Germinal center (tissue), 1 donor: ENCODE measurements around the gene IKZF2.
A peak's percentile ranks its signal among the peaks of the same experiment; 100 is the strongest.

Experiments used
- DNase-seq: peaks from one replicate; pipeline ENCODE4 v3.0.0; 2012; ENCODE audit warnings: mixed read lengths, low spot score

Gene IKZF2

DNA sequence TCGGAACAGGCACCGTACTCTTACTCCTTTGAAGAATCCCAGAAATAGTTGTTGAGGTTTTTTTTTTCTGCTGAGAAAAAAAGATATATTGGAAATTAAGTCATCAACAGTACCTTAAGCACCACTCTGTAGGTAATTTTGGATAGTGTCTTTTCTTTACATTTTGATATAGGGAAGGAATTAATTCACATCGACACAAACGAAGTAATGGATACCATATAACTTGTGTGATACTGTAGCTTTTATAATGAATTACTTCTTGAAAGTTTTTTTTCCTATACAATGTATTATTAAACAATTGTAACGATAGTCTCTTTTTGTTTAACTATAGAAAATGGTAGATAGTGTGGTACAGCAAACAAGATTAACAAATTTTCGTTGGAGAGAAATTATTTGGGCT lies 1.5 kb upstream of the IKZF2 start:
- DNase-seq: no peak

DNA sequence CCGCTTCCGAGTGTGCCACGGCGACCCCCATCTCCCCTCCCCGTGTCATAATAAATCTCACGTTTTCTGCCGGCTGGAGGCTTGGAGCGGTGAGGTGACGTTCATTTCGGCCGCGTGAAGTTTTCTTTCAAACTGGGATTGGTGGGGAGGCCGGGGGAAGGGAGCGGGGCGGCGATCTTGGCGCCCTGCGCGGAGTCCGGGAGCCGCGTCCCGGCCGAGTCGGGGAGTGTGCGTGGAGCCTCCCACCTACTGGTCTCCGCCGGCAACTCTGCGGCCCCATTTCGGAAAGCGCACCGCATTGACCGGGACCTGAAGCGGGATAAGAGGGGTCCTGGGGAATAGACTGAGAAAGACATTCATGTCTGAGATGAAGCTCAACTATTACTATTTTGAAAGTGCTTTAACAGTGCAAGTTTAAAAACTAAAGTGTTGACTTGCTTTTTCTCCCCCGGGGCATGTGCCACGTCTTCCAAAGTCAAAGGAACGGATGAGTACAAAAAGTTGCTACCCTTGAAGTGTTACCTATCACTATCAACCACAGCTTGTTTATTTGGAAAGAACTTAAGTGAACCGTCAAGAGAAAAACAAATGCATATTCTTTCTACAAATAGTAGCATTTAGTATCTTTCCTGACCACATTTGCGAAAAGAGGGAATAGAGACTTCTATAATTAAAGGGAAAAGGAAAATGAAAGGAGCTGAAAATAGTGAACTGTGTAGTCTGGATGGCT lies 818 bp upstream of the IKZF2 start:
- peak; percentile 35 for DNase-seq

DNA sequence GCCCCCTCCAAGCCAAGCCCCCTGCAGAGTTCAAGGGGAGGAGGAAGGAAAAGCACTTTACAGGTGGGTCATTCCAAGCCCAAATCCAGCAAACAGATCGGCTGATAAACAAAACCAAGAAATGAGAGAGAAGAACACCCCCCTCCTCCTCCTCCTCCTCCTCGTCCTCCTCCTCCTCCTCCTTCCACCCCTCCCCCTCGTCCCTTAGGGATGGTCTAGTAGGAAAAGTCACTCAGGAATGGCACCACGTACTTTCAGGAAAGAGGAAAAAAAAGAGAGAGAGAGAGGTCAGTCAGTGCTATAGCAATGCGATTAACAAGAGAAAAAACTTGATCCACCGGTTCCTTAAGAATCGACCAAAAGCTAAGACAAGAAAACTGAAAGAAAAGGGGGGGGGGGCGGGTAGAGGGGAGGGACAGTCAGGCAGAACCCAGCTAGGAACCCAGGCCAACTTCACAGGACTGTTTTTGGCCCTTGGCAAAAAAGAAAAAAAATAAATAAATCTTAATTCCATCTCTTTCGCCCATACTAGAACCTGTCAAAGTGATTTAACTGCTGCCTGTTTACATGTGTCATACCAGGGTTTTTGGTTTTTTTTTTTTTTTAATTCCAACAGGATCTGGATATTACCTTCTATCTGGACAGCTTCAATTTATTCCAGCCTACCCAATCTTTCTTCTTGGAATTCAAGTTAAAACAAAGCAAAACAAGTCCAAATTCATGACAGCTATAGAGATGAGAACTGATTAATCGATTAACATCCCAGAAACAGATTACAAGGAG lies 906 bp downstream of the IKZF2 start:
- no peak for DNase-seq

DNA sequence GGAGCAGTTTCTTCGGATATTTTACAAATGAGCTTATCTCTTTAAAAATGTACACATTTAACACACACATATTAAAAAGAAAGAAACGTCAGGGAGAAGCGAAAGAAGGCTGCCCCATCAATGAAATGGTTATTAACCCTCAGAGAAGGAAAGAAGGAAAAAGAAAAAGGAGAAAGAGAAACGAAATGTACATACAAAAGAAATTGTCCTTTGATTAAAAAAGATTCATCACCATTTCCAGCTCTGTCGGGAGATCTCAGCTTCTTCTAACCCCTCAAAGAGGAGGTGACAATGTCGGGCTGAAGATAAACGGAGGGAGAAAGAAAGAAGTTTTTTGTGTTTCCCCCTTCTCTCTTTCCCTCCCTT lies 1.5 kb downstream of the IKZF2 start:
- no peak for DNase-seq

DNA sequence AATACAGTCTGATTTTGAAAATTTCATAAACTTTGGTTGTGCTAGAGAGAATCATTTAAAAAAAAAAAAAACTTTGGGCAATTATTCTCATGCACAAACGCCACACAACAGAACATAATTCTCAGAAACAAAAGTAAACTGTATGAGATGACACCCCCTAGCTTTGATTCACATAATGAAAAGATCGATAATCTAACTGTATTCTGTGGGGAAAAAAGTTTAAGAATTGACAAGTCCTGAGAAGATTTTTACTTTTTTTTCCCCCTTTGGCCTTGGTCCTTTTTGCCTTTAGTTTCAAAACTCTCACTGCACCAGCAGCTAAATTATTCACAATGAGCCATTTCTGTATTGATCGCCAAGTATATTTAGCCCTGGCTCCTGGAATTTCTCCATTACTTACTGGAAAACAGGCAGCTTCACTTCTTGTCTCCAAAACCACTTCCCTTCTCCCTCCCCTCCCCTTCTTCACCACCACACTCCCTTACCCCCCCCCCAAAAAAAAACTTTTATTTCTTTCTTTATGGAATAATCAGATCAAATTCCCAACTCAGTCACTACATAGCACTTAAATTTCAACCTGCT lies 2.0 kb downstream of the IKZF2 start:
- DNase-seq: no peak

DNA sequence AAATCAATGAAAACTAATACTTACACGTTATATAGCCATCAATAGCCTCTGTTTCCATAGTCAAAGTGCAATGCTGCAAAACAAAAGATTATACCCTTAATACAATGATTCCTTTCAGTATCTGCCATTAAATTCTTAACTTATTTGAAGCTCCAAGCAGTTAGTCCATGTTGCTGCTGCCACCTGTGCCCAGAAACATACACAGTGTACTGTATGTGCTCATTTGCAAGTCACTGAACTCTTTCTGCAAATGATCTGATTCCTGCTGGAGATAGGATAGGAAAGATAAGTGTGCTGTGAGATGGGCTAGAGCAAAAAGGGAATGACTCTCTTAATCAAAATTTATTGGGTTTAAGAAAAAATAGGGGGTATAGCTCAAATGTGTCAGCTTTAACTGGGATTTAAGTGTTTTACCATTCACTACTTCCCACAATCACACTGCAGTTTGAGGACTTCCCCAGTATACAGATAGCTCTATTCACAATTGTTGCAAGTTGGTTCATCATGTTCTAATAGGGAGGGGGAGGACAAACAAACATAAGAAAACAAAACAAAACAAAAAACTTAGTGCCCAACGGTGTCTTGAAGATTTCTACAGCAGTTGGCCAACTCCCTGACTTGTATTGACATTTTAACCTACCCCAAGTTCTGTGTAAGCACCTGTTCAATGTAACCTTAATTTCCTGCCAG lies 2.7 kb downstream of the IKZF2 start:
- no peak for DNase-seq

DNA sequence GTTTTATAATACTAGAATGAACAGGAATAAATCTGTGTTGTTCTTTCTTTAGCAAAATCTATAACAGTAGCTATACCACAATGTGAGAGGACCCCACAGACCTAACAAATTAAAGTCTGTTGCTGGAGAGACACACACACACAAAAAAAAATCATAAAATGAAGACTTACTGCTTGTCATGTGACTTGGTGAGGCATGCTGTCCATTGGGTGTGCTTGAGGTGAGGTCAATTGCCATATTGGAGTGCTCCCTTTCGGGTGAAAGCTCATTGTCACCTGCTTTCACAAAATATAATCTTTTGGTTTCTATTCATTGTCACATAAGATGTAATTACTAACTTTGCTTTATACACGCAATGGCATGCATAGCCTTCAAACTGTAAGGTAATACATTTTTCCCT lies 3.9 kb downstream of the IKZF2 start:
- DNase-seq: no peak

DNA sequence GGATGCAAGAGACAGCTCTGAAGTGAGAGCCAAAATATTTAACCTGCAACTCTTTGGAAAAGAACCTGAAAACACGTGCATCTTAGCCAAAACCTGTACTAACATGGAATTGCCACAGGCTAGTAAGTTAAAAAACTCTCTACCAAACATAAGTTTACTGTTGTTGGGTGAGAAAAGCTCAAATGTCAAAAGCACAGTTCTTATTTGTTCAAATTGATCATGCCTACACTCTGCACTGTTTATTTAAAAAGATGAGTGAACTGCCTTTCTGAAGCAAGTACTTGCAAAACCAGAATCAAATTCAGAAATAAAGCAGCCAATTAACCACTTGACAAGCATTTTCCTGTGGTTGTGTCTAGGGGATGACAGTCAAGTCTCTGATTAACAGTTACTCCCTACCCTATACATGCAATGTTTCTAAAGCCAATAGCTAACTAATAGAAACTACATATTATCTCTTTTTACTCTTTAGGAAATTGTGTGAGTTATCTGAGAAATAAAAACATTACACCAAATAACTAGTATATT lies 5.6 kb downstream of the IKZF2 start:
- DNase-seq: no peak

DNA sequence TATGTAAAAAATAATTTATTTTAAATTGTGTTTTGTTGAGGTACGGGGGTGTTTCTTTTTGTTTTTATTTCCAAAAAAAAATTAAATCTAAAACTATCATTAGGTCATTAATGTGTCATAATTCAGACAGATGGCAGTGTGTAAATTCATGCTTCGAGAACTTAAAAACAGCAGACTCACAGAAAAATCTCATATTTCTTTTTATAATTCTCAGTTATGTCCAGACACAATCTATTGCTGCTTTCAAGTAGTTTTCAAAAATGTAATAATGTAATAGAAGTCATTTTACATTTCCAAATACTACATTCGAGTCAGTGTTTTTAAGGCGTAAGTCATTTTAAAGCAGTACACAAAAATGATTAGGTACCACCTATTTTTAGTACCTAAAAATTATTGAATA lies 14.3 kb downstream of the IKZF2 start:
- DNase-seq: no peak

DNA sequence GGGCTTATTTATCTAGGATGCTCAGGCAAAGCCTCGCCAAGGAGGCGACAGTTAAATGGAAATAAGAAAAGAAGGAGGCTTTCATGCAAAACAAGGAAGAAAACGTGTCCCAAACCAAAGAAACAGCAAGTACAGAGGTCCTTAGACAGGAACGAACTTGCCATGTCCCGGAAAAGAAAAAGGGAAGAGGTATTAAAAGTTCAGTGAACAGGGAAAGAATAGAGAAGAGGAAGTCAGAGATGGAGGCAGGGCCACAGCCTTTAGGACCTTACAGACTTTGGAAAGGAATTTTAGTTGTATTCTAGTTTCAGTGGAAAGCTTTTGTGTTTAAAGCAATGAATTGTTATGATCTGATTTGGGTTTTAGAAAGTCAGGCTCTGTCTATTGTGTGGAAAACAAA lies 22.1 kb downstream of the IKZF2 start:
- DNase-seq: no peak

DNA sequence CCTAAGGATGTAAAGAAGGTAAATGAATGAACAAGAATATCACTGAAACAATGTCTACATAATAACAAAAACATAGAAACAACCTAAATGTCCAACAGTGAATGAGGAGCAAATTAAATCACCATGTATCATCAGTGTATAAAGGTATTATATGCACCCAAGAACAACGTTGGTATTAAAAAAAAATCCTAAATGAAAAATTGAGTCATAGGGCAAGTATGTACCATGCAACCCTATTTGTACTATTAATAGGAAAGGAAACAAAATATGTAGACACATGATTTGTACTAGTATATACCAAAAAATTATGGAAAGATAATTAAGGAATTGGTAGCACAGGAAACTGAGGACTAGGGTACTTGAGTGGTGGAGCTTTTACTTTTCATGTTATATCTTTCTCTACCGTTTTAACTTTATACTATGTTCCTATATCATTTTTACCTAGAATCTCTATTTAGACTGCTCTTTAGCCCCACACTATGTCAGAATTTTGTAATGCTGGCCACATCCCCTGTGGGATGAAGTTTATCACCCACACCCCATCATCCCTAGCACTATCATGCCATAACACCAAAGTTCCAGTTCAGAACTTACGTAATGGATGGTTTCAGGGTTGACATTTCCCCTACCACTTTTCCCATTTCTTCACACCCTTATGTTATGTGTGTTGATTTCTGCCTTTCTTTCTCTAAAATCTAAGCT lies 25.6 kb downstream of the IKZF2 start:
- DNase-seq: no peak

DNA sequence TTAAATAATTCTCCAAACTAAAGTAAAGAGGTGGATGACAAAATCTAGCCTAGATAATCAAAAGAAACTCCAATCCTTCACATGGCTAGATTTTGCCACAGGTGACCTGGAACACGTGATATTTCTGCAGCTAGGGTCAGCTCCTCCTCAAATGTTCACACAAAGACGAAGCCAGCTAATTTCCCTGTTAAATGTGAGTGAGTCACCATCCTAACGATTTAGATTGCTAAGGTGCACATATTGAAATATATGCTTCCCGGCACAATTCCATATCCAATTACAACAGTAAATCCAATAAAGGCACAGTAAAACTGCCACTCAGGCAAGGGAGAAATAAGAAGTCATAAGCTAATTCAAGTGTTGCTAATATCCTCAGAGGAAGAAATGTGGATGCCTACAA lies 28.7 kb downstream of the IKZF2 start:
- DNase-seq: no peak

DNA sequence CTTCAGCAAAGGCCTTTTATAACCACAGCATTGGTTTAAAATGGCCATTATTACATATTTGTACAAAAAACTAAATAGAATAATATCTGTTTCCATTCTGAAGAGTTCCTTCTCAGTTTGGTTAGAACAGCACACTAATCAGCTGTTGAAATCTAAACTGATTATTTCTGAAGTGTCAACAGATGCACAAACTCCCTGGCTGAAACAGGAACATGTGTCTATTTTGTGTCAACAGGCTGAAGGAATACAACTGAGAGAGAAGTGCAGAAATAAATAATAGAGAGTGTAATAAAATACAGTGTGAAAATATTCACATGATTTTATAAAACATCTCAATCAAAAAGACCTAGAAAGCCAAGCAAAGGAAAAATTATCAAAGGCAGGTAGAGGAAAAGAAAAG lies 29.7 kb downstream of the IKZF2 start:
- DNase-seq: no peak

DNA sequence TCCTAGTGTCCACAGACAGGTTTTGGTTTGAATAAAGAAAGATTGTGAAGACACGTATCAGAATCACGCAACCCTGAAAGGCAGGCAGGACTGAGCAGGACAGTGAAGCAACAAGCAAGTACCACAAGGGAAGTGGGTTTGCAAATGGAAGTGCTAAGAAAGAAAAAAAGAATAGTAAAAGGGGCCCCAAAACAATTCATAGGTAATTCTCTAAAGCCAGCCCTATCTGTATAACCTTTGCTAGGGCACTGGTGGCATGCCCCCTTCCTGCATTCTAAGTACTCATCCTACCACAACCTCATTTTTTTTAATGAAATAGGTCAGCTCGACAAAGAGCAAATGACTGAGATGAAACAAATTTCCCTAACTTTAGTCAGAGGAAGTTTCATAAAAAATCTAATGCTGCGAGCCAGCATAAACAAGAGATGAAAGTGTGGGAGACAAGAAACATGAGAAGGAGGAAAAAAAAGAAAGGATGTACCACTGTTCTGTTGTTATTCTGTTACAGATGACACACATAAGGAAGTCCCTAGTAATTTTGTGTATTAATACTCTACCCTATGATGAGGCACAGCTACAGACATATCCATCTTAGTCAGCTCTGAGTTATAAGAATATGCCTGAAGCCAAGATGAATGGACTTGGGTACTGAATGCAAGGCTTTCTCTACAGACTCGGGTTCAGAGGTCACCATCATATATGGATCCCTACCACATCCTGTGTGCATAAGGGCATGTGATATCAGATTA lies 32.2 kb downstream of the IKZF2 start:
- peak; percentile 3 for DNase-seq

DNA sequence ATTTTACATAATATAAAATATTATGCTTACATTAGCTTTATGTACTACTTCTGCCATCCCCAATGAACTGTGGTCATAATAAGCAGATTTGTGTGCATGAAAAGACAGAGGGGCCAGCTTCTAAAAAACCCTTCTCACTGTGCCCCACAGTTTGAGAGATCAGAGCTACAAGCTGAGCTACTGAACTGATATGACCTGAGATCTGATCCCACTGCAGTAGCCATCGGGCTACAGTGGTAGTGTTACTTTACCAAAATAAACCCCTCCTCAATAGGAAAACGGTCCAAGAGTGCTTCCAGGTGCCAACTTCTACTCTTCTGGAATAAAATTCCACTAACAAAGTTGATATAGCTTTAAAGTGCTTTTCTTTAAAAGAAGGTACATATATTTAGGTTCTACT lies 43.1 kb downstream of the IKZF2 start:
- DNase-seq: no peak

DNA sequence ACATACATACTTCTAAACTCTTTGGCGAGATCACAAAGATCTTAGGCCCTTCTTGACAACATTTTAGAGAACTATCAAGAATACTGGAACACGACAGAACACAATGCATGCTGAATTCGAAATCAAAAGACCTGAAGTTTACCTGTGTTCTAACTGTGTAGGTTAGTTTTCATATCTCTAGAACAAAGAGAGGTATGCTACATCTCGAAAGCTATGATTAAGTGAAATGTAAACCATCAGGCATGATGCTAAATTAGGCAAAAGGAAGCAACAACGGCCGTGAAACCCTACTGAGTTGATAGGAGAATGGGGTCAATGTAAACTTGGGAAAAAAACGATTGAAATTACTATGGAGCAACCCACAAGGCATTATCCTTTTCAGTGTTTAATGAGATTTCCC lies 43.7 kb downstream of the IKZF2 start:
- DNase-seq: no peak

DNA sequence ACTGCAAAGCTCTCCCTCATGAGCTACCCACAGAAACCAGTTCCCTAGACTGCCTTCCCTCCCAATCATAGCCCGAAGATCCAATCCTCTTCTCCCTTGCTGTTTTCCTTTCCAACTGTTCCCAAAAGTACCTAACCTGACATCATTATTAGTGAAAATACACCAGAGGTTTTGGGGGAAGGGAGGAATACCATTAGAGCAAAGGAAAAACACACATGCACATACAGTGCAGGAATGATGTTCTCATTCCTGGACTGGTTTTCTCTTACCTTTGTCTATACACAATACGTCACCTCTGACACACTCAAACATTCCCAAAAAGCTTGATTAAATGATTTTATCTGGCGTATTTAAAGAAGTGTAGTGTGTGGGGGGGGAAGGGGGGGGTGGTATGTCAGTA lies 46.2 kb downstream of the IKZF2 start:
- no peak for DNase-seq

DNA sequence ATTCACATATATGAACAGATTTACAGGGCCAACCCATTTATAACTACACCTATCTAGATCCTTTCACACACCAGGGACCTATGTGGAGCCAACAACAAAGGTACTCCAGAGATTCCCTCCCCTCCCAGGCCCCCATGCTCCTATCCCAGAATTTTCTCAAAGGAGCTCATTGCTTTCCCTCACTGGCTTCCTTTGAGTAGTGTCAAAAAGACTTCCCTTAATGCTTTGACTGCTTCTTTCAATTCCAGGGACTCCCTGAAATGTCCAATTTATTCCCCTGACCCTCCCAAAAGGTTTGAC lies 46.6 kb downstream of the IKZF2 start:
- DNase-seq: no peak

DNA sequence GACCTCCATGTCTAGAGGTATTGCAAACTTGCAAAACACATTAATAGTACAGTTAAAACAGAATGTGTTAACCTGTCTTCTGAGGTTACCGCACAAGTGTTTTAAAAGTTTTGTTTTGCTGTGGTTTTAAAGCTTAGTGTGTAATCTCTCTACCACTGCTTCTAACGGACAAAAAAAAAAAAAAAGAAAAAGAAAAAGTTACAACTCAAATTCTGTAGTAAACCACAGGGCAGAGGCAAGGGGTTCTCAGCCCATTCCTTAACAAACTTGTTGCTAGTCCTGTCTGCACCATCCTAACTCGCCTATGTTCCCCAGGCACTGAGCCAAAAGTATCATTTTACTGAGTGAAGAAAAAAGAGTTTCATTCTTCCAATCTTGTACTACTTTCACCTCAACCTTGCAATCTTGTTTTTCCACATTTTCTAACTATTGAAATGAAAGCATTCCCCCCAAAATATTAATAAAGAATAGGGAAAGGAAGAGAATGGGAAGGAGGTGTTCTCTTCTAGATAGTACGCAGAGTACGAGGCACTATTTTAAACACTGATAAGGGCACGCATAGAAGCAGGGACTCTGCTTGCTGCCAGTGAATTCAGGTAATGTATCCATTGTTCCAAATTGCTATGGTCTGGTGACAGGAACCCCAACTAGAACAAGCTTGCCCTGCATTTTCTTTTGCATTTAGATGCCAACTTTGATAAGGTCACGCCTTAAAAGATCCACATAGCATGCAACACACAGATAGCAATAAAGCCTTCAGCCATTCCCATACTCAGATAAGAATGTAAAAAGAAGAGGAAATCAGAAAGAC lies 47.1 kb downstream of the IKZF2 start:
- no peak for DNase-seq

DNA sequence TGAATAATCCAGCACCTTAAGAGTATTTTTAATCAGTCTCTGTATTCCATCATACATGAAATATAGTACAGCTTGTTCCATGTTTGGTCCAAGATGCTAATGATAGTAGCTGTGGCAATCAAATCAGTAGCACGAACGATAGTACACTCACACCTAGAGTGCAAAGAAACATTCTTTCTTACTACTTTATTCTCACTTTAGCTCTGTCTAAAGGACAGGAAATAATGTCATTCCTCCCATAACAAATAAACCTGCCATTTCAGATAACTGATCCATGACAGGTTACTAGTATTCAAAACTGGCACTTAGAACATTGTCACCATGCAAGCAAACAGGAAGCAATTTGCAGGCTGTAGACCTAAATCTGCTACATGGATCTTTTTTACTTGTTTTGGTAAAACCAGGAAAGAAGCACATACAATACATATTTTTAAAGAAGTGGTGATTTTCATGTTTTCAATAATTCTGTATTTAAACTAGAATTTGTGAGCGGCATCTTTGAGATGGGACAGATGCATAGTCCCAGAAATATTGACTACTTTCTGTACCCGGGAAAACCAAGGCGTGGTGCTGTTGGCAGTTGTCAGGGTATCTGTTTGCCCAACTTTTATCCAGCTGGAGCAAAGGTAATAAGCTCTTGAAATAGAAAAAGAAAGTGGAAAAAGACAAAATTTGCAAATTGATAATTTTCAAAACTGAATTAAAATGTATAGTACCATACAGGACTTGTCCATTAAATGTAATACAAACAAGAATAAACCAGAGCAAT lies 49.5 kb downstream of the IKZF2 start:
- DNase-seq: no peak
